ENCODE results near the gene PLAAT4.
"Not testable (repeated sequence)": the region's sequence is repeated elsewhere in the genome, so short reads cannot be mapped to it uniquely, and the experiment has no call there.

PLAAT4 gene

DNA sequence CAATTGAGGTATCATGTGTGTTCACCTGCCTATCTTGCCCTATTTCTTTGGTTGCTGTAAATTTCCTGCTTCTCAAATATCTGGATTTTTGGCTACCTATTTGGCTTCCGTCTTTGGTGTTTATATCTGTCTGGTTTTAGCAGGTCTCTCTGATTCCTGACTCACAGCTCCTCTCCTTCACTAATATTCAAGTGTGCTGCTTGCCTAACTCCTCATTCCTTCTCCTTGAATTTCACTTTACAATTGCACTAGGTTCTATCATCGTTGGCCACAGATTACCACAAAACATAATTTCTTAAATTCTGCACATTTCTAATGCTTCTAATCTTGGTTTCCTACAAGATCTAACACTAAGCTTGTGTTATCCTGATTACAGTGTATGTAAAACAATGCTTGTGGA, 5.9 kb downstream of the PLAAT4 start:
- DNase-seq: not testable (repeated sequence)

DNA sequence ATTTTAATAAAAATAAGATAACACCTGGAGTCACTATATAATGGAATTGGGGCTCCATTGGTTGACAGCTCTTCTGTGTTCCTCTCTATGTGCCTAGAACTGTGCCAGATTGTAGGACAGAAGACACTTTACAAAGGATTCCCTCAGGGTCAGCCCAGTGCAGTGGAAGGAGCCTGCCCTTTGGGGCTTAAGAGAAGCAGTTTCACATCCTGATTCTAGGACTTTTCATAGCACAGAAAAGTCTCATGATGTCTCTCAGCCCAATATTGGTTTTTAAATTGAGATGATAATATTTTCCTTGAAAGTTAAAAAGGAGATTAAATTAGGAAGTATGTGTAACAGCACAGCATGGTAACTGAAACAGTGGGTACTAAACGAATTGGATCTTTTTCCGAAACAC, 7.1 kb downstream of the PLAAT4 start:
- DNase-seq: no peak

DNA sequence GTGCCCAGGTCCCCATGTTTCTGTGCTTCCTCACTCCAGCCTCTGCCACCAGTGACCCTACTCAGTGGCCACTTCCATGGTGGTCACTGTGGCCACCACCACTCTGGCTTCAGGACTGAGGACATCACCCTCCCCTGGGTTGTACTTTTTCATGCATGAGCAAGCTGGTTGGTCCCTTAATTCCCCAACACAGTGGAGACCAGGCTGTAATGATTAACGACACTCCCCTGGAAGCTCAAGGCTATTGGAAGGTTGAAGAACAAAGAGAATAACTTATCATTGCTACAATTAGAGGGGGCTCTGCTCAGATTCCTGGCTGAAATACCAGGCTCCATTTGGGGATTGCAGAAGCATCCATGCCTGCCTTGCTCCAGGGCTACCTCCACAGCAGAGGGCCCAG, 10.5 kb downstream of the PLAAT4 start:
- no peak for DNase-seq

DNA sequence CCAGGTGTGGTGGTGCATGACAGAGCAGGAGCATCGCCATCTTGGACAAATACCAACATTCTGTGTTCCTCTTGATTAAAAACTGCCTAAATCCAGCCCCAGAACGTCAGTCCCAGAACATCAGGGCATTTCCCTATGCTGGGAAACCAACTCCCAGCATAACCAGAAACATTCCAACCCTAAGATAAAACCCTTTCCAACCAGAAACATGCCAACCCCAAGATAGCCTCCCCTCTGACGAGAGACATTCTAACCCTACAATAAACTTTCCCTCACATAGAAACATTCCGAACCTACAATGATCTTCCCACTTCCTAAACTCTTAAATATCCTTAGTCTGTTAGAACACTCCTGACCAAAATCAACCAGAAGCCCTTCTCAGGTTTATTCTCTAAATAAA, 11.6 kb downstream of the PLAAT4 start:
- DNase-seq: no peak

DNA sequence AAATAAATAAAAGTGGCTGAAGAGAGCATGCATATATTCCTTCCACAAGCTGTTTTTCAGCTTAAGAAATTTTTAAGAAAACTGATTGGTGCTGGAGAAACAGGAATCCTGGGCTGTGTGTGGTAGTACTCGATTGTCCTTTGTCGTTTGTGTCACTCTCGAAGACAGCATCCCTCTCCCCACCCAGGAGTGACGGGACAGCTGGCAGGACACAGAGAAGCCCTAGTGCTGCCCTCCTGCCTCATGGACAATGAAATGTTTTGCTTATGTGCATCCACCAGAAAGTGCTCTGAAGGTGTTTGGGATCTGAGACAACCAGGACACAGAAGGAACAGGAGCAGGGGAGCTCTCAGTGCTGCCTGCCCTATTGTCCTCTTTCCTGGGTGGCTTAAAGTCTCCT, 12.8 kb downstream of the PLAAT4 start:
- DNase-seq: no peak

DNA sequence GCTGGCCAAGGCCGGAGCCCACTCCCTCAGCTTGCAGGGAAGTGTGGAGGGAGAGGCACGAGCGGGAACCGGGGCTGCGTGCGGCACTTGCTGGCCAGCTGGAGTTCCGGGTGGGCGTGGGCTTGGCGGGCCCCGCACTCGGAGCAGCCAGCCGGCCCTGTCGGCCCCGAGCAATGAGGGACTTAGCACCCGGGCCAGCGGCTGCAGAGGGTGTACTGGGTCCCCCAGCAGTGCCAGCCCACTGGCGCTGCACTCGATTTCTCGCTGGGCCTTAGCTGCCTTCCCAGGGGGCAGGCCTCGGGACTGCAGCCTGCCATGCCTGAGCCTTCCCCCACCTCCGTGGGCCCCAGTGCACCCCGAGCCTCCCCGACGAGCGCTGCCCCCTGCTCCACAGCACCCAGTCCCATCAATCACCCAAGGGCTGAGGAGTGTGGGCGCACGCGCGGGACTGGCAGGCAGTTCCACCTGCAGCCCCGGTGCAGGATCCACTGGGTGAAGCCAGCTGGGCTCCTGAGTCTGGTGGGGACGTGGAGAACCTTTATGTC, 13.6 kb downstream of the PLAAT4 start:
- DNase-seq: not testable (repeated sequence)

DNA sequence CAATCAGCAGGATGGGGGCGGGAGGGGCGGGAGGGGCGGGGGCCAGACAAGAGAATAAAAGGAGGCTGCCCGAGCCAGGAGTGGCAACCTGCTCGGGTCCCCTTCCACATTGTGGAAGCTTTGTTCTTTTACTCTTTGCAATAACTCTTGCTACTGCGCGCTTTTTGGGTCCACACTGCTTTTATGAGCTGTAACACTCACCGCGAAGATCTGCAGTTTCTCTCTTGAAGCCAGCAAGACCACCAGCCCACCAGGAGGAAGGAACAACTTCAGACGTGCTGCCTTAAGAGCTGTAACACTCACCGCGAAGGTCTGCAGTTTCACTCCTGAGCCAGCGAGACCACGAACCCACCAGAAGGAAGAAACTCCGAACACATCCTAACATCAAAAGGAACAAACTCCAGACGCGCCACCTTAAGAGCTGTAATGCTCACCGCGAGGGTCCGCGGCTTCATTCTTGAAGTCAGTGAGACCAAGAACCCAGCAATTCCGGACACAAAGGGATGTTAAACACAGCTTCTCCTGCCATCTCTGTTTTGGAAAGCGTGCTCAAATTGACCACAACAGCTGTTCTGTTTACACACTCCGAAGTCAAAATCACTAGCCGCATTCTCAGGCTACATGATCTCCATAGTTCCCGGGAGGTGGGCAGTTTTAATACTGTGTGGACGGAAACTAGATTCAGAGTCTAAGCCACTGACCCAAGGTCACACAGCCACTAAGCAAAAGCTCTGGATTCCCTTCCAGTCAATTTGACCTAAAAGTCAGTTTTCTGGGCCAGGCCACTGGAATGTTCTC, 14.7 kb downstream of the PLAAT4 start:
- no peak for DNase-seq

DNA sequence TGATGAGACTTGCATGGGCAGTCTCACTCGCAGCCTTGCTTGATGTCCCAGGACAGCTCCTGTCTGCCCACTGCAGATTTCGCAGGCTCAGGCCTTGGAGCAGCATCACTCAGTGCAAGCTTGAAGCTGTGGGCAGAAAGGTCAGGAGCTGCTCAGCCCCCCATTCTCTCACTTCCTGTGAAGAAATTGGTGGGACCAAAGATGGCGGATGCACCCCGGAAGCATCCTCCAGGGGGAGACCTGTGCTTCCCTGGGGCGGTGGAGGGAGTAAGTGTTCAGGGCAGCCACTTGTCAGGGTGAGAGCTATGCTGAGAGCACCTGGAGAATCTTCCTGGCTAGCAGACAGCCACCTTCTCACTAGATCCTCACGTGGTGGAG, 15.3 kb downstream of the PLAAT4 start:
- DNase-seq: no peak

DNA sequence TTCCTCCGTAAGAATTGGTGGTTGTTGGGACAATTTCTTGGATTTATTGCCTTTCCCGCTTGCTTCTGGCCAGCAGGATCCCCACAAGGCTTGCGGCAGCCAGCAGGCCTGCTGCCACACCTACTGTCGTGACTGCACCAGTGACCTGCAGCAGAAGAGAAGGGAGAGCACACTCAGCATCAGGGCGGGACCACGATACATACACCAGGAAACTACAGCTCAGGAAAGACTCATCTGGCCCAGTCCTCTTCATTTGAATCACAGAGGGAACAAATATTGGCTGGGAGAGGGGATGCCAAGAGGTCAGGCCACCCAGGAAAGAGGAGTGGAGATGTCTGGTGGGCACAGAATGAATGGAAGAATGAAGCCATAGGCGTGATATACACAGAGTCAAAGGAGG, 16.3 kb downstream of the PLAAT4 start:
- DNase-seq: no peak

DNA sequence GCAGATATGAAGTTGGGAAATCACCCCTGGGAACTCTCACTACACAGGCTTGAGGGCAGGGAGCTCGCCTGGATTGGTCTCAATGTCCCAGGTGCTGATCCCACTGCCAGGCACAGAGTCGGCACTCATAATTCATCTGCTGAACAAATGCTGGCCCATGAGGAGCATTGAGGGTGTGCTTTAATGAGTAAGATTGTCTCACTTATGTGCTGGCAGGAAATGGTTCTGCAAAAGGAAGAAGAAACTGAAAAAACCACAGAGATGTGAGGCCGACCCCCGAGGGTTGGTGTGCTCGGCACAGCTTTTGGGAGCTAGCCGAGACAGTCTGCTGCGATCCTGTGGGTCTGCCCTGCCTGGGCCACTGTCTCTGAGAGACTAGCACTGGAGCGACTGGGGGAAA, 17.2 kb downstream of the PLAAT4 start:
- DNase-seq: no peak

DNA sequence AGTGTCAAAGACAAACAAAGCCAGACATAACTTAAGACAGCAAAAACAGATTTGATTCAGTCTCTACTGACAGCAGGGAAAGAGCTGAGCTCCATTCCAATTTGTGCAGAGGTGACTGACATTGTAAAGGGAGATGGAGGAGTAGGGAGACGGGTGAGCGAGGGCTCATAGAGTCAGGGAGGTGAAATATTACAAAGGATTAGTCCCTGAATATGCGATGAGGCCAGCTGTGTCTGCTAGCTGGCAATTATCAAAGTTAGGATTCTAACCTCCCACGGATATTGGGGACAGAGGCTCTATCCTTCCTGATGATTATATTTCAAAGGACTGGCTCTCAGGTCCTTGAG, 18.2 kb downstream of the PLAAT4 start:
- no peak for DNase-seq

DNA sequence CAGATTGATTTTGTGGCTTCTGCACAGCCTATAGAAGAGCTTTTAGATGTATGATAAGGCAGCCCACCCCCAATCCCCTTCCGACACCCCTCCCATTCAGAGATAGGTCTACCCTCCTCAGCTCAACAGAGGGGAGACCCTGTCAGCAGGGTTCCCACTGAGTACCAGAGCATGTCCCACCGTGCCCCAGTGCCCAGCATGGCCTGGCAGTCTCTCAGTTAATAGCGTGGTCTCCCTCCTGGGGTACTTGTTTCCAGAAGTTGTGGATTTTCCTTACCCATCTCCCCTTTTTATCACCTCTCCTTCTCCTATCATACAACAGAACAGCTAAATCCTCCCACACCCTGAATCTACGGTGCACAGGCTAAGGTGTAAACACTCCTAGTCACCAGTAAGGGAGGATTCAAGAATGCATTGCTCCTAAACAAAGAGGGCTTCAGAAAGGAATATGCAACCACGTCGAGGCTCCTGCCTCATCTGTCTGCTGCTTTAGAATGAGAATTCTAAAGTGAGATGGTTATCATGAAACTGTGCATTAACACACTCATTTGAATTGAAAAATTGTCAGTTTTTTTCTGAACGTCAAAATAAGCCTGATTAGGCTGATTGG, 19.9 kb downstream of the PLAAT4 start:
- no peak for DNase-seq

DNA sequence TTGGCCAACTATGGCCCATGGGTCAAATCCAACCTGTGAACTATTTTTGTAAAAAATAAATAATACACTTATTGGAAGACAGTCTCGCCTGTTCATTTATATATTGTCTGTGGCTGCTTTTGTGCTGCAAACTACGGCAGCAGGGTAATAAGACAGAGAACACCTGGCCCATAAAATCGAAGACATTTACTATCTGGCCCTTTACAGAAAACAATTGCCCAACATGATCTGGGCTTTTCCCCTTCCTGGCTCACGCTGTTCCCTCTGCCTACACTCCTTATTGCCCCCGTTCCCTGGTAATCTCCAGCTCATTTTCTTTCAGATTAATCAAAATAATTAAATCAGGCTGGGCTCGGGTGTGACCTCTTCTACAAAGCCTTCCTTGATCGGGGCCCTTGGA, 21.0 kb downstream of the PLAAT4 start:
- DNase-seq: no peak

DNA sequence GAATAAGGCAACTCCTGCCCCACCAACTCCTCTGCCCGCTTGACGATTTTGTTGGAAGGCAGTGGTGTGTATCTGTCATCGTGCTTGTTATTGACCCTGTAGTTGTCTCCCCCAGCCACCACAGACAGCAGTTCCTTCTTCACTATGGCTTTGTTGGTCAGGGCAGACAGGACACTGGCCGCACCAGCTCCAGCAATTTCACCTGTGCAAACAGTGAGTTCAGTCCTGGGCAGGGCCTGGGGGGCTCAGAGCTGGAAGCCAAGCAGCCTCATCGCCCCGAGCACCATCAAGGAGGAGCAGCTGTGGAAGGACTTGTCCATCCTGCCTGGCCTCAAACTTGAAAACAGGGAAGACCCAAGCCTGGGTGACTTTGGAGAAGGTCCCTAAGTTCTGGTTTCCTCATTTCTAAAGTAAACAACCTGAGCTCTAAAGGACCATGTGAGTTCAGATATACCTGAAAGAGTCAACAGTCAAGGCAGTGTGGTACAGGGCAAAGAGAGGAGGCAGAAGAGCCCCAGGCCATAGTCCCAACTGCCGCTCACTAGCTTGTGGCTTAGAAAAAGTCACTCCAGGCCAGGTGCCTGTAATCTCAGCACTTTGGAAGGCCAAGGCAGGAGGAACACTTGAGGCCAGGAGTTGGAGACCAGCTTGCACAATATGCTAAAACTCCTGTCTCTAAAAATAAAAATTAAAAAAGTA, 22.0 kb downstream of the PLAAT4 start:
- DNase-seq: no peak

DNA sequence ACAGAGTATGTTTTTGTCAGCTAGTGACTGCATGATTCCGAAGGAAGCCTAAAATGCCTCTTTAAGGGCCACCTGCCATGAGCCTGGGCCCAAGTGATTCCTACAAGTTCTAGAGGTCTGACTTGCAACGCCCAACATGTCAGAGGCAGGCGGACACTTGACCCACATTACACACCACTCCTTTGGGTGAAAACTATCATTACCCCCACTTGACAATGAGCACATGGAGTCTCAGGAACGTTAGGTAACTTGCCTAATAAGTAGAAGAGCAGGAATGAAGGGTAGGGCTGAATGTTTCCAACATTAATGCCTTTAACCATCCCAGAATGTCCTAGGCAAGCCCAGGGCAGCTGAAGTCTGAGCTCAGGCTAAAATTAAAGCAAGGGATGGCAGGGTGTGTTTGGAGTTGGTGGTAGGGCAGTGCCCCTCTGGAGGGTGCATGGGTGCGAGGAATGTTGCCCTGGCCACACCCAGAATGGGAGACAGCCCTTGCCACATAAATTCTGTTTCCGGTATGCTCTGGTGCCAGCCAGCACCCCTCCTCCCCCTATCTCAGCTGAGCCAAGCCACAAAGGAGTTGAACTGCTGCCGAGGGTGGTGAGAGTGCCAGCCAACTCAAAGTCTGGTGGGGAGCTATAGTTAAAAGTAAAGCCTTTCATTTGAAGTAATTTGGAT, 24.0 kb downstream of the PLAAT4 start:
- DNase-seq: no peak

DNA sequence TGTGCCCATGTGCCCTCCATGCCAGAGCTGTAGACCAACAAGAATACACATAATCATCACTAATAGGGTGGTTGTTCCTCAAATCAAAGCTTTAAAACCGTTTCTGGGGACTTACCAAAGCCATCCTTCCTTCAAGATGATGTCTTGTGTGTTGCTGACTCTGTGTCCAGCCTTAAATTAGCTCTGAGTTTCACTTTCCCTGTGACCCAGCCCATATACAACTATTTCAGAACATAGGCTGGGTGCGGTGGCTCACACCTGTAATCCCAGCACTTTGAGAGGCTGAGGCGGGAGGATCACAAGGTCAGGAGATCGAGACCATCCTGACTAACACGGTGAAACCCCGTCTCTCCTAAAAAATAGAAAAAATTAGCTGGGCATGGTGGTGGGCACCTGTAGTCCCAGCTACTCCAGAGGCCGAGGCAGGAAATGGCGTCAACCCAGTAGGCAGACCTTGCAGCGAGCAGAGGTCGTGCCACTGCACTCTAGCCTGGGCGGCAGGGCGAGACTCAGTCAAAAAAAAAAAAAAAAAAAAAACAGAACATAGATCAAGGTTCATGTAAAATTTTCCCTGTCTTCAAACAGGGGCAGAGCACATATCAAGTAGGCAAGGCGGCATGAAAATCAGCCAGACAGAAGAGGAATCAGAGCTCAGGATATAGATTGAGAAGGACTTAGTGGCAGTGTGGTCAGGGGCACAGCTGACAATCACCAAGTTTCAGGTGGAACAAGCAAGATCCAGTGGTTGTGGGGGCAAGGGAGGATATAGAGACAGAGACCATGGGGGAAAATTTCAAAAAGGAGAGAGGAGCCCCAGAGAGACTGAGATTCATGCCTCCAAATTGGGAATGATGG, 26.8 kb downstream of the PLAAT4 start, which contains the start of gene PLAAT2:
Gene PLAAT2, minus strand, starts transcription at position 179 of the 855 bp plus-strand sequence. Its CDS starts 55 bp downstream, at position 124.
- DNase-seq: no peak

DNA sequence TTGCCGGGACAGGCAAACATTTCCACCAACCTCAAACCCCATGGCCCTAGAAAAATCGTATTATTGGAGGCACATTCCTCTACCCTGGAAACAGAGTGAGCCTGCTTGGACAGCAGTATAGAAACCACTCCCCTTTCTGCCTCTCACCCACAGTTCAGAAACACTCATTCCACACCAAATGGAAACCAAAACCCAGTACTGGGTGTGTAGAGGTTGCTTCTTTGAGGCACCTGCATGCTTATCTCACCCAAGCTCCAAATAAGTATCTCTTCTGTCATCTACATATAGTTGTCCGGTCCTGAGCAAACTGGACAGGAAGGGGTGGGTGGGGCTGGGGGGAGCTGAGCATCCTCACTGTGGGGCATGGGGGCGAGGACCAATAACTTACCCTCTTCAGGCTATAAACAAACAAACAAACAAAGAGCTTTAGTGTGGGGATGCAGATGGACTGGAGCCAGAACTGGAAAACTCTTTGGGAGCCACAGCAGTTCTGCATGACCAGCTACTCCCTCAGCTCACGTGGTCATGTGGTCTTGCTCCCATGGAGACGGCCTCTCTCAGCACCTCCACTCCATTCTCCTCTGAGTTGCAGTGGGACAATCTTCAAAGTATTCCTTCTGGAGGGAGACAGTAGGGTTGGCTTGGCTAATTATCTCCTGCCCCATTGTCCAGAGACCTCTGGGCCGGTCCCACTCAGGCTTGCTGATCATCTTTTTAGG, 27.6 kb downstream of the PLAAT4 start:
- DNase-seq: peak; percentile 37

DNA sequence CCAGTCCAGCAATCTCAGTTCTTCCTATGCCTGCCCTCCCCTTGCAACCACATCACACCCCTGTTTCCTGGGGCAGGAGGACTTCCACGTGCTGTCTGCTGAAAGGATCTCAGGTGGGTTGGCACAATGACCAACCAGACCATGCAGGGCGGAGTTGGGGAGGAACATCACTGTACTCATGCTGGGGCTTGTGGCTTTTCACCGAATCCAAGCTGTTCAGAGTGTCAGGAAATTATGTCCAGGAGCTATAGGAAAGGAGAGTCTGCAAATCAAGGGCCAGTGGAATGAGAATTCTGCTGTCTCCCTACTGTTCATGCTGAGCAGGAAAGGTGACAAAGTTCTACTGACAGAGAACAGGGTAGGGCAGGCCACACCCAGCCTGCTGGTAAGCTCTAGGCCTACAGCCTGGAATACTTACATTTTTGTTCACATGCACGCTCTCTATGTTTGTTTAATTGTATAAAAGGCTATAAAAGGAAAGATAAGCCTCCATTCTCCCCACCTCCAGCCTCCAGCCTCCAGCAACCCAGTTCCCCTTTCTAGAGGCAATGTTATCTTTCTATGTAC, 28.3 kb downstream of the PLAAT4 start:
- no peak for DNase-seq

DNA sequence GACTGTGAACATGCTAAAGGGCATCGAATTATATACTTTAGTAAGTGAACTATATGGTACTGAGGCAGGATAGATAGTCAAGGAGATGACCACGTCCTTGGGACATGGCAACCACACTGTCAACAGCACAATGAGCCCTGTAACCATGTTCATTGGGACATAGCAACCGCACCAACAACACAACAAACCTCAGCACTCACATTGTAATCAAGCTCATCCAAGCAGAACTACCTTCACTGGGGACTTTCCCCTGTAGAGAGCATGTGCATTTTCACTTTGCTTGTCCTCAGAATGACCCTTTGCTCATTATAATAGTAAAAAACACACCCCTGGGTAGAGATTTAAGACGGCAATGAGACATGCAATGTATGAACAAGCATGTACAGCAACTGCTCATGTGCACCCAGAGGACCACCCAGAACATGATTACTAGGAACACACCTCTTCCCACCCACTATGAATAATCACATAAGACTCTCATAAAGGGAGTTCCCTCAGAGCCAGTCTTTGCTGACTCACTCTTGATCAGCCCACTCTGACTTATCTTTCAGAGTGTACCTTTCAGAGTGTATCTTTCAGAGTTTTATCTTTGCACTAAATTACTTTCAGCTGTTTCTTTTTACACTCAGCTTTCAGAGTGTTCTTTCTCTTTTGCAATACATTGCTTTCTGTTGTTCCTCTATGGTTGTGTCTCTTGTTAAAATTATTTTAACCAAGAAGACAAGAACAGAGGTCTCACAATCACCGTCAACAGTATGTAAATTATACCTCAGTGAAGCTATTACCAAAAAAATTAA, 30.6 kb downstream of the PLAAT4 start:
- DNase-seq: peak; percentile 35

DNA sequence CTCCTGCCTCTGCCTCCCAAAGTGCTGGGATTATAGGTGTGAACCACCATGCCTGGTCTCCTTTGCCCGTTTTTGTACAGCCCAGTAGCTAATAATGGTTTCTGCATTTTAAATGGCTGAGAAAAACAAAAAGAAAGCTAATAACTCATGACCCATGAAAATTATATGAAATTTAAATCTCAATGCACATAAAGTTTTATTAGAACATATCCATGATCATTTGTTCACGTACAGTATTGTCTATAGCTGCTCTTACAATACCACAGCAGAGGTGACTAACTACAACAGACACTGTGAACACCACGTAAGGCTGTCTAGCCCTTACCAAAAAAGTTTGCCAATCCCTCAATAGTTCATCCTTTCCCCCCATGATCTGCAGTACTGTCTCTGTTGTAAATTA, 33.0 kb downstream of the PLAAT4 start:
- DNase-seq: no peak
